ENCODE results near the gene MRLN. TPM values are rescaled to one million over a fixed set of nuclear protein-coding genes. Genes with fewer than 3 reads are reported as not detected.

The MRLN gene
- total and polyA plus RNA-seq, 8 donors: 5.0 TPM; not detected in 7

- Histone ChIP-seq H3K4me1 (peaks cover 9 to 26% (median 20%) of the 10 kb centered on the region in 4 donors), H3K9me3 (no peaks in the 10 kb centered on the region), H3K4me3 (no peak overlapping the region), H3K27ac (no peak overlapping the region), H3K36me3 (no peaks in the 10 kb centered on the region), H3K27me3 (peaks cover 0 to 42% (median 26%) of the 10 kb centered on the region in 3 donors)
- TF ChIP-seq POLR2AphosphoS5 (IDR thresholded peaks at IDR 0.05) (no peak), EP300 (IDR thresholded peaks at IDR 0.05) (no peak), POLR2A (IDR thresholded peaks at IDR 0.05) (no peak)
- TF ChIP-seq, protein P1, sequence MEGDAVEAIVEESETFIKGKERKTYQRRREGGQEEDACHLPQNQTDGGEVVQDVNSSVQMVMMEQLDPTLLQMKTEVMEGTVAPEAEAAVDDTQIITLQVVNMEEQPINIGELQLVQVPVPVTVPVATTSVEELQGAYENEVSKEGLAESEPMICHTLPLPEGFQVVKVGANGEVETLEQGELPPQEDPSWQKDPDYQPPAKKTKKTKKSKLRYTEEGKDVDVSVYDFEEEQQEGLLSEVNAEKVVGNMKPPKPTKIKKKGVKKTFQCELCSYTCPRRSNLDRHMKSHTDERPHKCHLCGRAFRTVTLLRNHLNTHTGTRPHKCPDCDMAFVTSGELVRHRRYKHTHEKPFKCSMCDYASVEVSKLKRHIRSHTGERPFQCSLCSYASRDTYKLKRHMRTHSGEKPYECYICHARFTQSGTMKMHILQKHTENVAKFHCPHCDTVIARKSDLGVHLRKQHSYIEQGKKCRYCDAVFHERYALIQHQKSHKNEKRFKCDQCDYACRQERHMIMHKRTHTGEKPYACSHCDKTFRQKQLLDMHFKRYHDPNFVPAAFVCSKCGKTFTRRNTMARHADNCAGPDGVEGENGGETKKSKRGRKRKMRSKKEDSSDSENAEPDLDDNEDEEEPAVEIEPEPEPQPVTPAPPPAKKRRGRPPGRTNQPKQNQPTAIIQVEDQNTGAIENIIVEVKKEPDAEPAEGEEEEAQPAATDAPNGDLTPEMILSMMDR (IDR thresholded peaks at IDR 0.05): no peak
- DNase-seq: no peak
- intact Hi-C loops (cut with DNase I; ENCODE audit: low total_unique reads): no loop called here
- WGBS, 5 donors: 91 to 95% (median 92%) methylated on average over 8 of the region's 8 CpGs
Measured at GRCh38 chr10:59706851-59707797, 46.1 kb downstream of the MRLN start.

- Histone ChIP-seq H3K27ac (no peak overlapping the region), H3K27me3 (peaks cover 0 to 45% (median 26%) of the 10 kb centered on the region in 3 donors), H3K4me1 (peaks cover 9 to 26% (median 20%) of the 10 kb centered on the region in 4 donors), H3K9me3 (no peaks in the 10 kb centered on the region), H3K36me3 (no peaks in the 10 kb centered on the region), H3K4me3 (no peak overlapping the region)
- TF ChIP-seq, protein P1 (IDR thresholded peaks at IDR 0.05): no peak
- no peak for TF ChIP-seq POLR2A (IDR thresholded peaks at IDR 0.05)
- TF ChIP-seq EP300 (IDR thresholded peaks at IDR 0.05): no peak
- TF ChIP-seq POLR2AphosphoS5 (IDR thresholded peaks at IDR 0.05): no peak
- DNase-seq: no peak
- intact Hi-C loops (cut with DNase I; ENCODE audit: low total_unique reads): no loop called here
Measured at GRCh38 chr10:59705931-59706330, 47.3 kb downstream of the MRLN start.

DNA sequence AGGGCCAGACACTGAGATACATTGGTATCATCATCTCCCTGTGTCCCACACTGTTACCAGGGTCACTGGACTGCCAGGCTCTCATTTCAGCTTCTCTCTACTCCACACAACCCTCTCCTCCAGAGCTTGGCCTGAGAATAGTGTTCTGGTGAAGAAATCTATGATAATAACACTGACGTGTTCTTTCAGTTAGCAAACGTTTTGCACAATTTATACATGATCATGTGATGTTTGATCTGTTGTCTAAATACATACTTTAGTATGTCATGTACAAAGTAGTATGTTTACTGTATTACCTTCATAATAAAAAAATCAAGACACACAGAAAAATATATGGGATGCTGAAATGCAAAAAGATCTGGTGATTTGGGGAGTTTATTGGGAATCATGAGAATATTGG, 48.6 kb downstream of the MRLN start:
- Histone ChIP-seq H3K4me3 (no peak overlapping the region), H3K9me3 (no peaks in the 10 kb centered on the region), H3K4me1 (peaks cover 9 to 17% (median 13%) of the 10 kb centered on the region in 4 donors), H3K27ac (no peak overlapping the region), H3K27me3 (peaks cover 0 to 35% (median 17%) of the 10 kb centered on the region in 3 donors), H3K36me3 (no peaks in the 10 kb centered on the region)
- no peak for TF ChIP-seq POLR2A (IDR thresholded peaks at IDR 0.05)
- TF ChIP-seq, protein P1 (IDR thresholded peaks at IDR 0.05): no peak
- no peak for TF ChIP-seq POLR2AphosphoS5 (IDR thresholded peaks at IDR 0.05)
- no peak for TF ChIP-seq EP300 (IDR thresholded peaks at IDR 0.05)
- whole genome bisulfite sequencing, 5 donors: 26 to 51% (median 37%) methylated on average over 2 of the region's 2 CpGs
- no peak for DNase-seq
- intact Hi-C loops (cut with DNase I; ENCODE audit: low total_unique reads): no loop called here

GRCh38 chr10:59702347-59702746, 50.9 kb downstream of the MRLN start:
- no peak for DNase-seq
- WGBS, 5 donors: 32 to 73% (median 57%) methylated on average over 4 of the region's 4 CpGs

More at GRCh38 chr10:59702347-59702746, 50.9 kb downstream of the MRLN start:
- Histone ChIP-seq H3K4me1 (no peaks in the 10 kb centered on the region), H3K27ac (no peak overlapping the region), H3K27me3 (peaks cover 0 to 12% (median 0%) of the 10 kb centered on the region in 3 donors), H3K36me3 (no peaks in the 10 kb centered on the region), H3K4me3 (no peak overlapping the region), H3K9me3 (no peaks in the 10 kb centered on the region)
- TF ChIP-seq POLR2A (IDR thresholded peaks at IDR 0.05) (no peak), EP300 (IDR thresholded peaks at IDR 0.05) (no peak), POLR2AphosphoS5 (IDR thresholded peaks at IDR 0.05) (no peak)
- TF ChIP-seq, protein P1 (IDR thresholded peaks at IDR 0.05): no peak
- intact Hi-C loops (cut with DNase I; ENCODE audit: low total_unique reads): no loop called here

Data from stomach (tissue), 9 donors.